ENCODE measurements around the gene HMGN5. TPM values are rescaled to one million over a fixed set of nuclear protein-coding genes. Genes with fewer than 3 reads are reported as not detected.

The HMGN5 gene
- total RNA-seq, result 1 to 10 TPM; 1.9 to 2.5 TPM

DNA sequence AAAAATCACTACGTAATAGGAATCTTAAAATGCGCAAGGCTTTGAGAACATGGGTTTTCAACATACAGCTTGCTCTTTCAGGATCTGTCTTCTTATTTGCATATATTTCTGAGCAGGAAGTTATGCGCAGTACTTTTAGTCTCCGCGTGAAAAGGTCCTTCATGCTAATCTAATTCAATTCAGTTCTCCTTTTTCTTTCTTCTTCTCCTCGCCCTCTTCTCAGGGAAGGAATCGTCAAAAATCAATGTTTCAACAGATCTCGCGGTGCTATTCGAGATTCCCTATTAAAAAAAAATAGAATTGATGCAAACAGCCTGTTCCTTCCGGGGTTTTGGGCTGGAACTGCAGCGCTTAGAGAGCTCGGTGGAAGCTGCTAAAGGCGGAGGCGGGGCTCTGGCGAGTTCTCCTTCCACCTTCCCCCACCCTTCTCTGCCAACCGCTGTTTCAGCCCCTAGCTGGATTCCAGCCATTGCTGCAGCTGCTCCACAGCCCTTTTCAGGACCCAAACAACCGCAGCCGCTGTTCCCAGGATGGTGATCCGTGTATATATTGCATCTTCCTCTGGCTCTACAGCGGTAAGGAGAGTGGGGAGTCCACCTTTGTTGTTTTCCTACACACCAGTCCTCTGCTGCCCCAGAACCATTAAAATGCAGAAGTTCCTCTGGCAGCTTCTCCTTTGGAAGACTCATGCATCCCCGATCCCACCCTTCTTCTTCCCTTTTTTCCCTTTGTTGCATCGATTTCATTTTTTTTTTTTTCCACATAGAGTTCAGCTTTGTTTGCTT is at the start of gene HMGN5, which contains the start of gene SH3BGRL:
Gene HMGN5 (minus strand): TSS at position 243 of the 785 bp plus-strand sequence. CDS start 80,364 bp downstream, outside the sequence.
Gene SH3BGRL (plus strand): TSS at position 432 of the 785 bp plus-strand sequence. CDS start 99 bp downstream, at position 531.
- CTCF ChIA-PET, result interaction anchor here (0.9 kb wide), 1 partner anchor 81 kb away, joined by 3 read pairs; no protein-coding TSS in a partner anchor

DNA sequence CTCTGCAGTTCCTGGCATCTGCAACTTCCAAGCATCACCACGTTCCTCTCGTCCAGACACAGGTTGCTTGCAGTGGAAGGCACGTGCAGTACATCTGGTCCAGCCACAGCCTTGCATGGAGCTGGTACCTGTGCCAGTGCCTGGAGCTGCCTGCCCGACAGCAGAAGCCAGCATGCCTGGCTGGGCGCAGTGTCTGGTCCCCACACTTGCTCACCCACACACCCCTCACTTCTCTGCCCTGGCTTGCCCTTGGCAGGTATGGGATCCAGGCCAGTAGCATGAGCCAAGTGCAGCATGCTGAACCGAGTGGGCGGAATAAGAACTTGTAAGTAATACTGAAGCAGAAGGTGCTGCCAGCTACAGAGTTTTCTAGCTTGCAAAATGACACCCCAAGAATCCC is 40.0 kb upstream of the HMGN5 start:
- POLR2A ChIA-PET, result no interaction called here
- CTCF ChIA-PET, result no interaction called here

More for the DNA sequence above, at the start of gene HMGN5, which contains the start of gene SH3BGRL:
- POLR2A ChIA-PET, result interaction anchor here (0.5 to 1.1 kb wide), 2 partner anchors 57 to 81 kb away, joined by 3 read pairs; no protein-coding TSS in a partner anchor

DNA sequence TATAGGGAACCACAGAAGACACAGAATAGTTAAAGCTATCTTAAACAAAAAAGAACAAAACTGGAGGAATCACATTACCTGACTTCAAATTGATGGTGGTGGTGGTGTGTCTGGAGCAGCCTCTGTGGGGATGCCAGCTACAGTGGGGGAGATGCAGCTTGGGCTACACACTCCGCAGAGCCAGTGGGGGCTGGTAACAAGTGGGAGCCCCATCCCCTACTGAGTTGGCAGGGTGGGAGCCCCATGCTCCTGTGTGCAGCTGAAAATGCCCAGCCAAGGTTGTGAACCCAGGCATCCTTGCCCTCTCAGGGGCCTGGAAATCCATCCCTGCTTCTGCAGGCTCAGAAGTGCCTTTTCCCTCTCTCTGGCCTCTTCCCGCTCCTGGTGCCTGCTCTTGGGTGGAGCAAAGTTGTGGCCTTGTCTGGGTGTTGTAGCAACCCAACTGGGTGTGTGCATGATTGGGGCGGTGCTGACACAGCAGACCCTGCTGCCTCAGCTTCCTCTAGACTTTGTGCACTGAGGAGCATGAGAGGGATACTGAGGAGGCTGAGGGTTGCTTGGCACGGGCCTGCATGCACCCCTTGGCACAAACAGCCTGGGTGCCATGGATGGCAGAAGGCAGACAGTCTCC is 39.1 kb upstream of the HMGN5 start:
- POLR2A ChIA-PET, result no interaction called here
- CTCF ChIA-PET, result no interaction called here

DNA sequence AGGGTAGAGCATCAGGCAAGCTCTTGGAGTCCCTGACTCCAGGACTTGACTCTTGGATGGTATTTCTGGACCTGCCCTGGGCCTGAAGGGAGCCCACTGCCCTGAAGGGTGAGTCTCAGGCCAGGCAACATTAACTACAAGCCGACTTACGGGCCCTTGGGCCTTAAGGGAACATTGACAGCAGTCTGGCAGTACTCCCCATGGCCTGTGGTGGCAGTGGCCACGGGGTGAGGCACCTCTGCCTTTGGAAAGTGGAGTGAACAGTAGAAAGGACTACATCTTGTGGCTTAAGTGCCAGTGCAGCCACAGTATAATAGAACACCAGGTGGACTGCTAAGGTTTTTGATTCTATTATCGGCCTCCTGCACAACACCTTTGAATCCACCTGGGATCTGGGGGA is 36.5 kb upstream of the HMGN5 start:
- CTCF ChIA-PET, result no interaction called here
- POLR2A ChIA-PET, result no interaction called here

- CTCF ChIA-PET, result no interaction called here
- POLR2A ChIA-PET, result no interaction called here
Measured at GRCh38 chrX:81237516-81237915, 35.8 kb upstream of the HMGN5 start.

- ChIA-PET CTCF (no interaction called here), POLR2A (no interaction called here)
Measured at GRCh38 chrX:81232218-81232617, 30.5 kb upstream of the HMGN5 start.

- ChIA-PET POLR2A (no interaction called here), CTCF (no interaction called here)
Measured at GRCh38 chrX:81231476-81231875, 29.8 kb upstream of the HMGN5 start.

DNA sequence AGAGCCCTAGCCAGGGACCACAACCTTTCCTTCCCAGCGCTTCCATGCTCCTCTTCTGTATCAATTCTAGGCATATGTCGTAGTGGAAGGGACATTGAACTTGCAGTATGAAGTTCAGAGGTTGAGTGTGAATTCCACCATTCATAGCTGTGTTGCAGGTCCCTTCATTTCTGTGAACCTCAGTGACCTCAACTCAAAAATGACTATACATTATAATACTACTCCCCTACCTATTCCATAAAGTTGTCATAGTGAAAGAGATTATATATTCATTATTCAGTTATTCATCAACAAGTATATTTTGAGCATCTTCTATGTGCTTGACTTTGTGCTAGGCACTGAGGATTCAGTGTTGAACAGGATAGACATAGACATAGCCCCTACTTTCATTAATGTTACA is 28.2 kb upstream of the HMGN5 start:
- CTCF ChIA-PET, result no interaction called here
- POLR2A ChIA-PET, result no interaction called here

DNA sequence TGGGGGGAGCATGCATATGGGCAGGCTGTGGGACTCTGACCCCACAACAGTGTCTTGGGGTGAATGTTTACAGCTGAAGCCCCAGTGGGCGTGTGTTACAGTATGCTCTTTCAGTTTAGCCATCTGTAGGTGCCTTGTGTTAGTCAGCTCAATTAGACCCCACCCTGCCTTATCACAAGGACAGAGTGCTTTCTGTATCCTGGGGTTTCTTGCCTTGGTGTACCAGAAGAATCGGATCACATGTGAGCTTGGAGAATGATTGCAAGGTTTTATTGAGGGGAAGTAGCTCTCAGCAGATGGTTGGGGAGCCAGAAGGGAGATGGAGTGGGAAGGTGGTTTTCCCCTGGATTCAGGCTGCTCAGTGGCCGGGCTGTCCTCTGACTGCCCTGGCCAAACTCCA is 27.5 kb upstream of the HMGN5 start:
- CTCF ChIA-PET, result no interaction called here
- POLR2A ChIA-PET, result no interaction called here

DNA sequence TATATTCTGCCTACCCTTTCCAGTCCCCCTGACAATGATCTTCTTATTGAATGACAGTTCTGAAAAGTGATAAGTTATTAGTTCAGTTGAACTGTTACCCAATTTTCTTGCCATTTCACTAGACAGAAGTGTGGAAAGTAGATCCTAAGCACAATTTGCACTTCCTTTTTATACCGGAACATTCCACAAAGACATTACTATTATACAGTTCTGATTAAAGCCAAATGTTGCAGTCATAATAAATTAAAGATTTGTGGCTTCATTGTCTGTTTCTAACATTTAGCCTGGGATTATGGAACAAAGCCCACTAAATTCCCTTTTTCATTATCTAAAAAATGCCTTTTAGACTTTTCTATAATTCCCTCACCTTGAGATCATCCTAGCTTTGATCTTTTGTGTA is 14.0 kb upstream of the HMGN5 start:
- ChIA-PET CTCF (no interaction called here), POLR2A (no interaction called here)

DNA sequence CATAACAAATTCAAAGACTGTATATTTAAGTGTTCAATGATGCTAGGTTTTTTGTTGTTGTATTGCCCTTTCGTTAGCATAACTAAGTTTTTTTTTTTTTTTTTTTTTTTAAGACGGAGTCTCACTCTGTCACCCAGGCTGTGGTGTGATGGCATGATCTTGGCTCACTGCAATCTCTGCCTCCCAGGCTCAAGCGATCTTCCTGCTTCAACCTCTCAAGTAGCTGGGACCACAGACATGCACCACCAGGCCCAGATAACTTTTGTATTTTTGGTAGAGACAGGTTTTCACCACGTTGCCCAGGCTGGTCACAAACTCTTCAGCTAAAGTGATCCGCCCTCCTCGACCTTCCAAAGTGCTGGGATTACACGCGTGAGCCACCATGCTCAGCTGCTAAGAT is 7.2 kb upstream of the HMGN5 start:
- ChIA-PET CTCF (interaction anchor here (0.7 kb wide), 1 partner anchor 332 kb away, joined by 3 read pairs; no protein-coding TSS in a partner anchor), POLR2A (no interaction called here)

- POLR2A ChIA-PET, result no interaction called here
- CTCF ChIA-PET, result interaction anchor here (1.2 kb wide), 1 partner anchor 11 kb away, joined by 3 read pairs; no protein-coding TSS in a partner anchor
Measured at GRCh38 chrX:81206476-81206875, 4.8 kb upstream of the HMGN5 start.

DNA sequence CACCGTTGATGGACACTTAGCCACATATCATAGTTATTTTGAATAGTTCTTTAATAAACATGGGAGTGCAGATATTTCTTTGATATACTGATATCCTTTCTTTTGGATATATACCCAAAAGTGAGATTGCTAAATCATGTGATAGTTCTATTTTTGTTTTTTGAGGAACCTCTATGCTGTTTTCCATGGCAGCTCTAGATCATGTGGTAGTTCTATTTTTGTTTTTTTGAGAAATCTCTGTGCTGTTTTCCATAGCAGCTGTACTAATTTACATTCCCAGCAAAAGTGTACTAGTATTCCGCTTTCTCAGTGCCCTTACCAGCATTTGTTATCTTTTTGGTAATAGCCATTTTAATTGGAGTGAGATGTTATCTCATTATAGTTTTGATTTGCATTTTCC is 3.8 kb upstream of the HMGN5 start:
- ChIA-PET CTCF (no interaction called here), POLR2A (no interaction called here)

GRCh38 chrX:81202943-81203342 is 1.2 kb upstream of the HMGN5 start:
- ChIA-PET POLR2A (no interaction called here), CTCF (interaction anchor here (0.6 kb wide), 1 partner anchor 196 kb away, joined by 3 read pairs; no protein-coding TSS in a partner anchor)

DNA sequence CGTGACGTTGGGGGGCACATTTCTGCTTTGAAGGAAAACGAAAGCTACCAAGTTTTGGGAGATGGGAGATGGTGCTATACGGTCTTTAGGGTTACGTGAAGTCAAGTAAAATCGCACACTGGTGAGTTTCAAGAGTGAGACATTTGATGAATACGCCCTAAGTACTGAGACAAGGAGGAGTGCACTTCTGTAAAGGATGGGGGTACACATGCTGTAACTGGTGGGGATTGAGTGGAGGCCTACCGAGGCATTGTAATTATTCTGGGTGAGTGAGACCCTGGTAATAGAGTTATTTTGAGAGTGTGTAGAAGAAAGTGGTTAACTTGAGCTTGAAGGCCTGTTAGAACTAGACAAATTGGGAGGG is 725 bp upstream of the HMGN5 start:
- ChIA-PET POLR2A (interaction anchor here (1.1 kb wide), 1 partner anchor 82 kb away, joined by 3 read pairs; no protein-coding TSS in a partner anchor), CTCF (no interaction called here)

DNA sequence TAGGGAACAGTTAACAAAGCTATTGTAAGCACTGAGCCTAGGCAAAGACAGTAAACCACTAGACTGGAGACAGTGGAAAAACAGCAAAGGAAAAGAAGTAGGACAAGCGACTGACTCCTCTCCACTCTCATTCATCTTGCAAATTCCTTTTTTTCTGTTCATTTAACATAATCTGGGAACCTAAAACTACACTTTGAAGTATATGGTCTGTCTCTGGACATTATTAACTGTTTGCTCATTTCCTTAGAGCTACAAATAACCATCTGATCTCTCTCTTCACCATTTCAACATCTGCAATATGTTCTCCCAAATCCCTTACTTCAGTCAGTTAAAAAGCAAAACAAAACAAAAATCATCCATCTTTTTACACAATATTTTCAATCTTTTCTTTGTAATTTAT is 642 bp downstream of the HMGN5 start:
- CTCF ChIA-PET, result interaction anchor here (0.9 kb wide), 1 partner anchor 80 kb away, joined by 3 read pairs; no protein-coding TSS in a partner anchor
- POLR2A ChIA-PET, result interaction anchor here (0.5 kb wide), 1 partner anchor 58 kb away, joined by 3 read pairs; no protein-coding TSS in a partner anchor

GRCh38 chrX:81195712-81196111 is 6.0 kb downstream of the HMGN5 start:
- POLR2A ChIA-PET, result no interaction called here
- CTCF ChIA-PET, result interaction anchor here (0.6 to 0.7 kb wide), 2 partner anchors 8 to 11 kb away, joined by 3 read pairs; no protein-coding TSS in a partner anchor

GRCh38 chrX:81195259-81195658 is 6.5 kb downstream of the HMGN5 start:
- ChIA-PET POLR2A (no interaction called here), CTCF (interaction anchor here (0.6 to 0.7 kb wide), 2 partner anchors 9 to 11 kb away, joined by 3 read pairs; no protein-coding TSS in a partner anchor)

DNA sequence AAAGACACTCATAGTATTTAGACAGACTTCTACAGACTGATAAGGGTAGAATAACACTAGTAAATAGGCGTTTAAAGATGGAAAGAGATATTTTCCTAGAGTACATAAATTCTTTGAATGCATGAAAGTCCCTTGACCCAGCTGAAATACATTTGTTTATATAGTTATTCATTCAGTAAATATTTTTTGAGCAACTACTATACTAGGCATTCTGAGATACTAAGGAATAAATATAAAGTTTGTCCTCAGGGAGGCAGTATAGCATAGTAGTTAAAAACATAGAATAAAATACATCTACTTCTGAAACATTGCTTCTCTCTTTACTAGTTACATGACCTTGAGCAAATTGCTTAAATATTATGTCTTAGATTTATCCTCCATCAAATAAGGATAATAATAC is 27.4 kb downstream of the HMGN5 start:
- ChIA-PET CTCF (no interaction called here), POLR2A (no interaction called here)

DNA sequence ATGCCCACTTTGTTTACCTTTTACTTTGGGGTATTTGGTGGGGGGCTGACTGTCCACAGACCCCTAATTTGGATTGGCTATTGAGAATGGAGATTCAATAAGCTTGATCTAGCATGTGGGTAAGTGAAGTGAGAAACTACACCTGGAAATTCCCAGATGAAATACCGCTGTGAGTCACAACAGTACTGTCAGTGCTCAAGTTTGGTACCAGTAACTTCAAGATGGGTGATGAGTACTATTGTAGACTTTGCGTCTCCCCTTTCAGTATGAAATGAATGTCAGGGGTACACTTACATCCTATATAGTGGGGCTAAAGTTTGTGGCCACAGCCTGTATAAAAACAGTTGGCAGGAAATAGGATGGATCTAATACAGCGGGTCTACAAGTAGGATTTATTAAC is 33.3 kb downstream of the HMGN5 start:
- CTCF ChIA-PET, result no interaction called here
- POLR2A ChIA-PET, result no interaction called here
